Ectodermal cell (in vitro differentiated cells): Measurements from ENCODE around the gene TBC1D30.

Source experiments
- H3K27ac ChIP-seq: 2 replicates; pipeline ENCODE4 v1.7.0; 2013; ENCODE audit warnings: mild to moderate bottlenecking, low read depth, low read length; ENCODE audit not compliant: insufficient read depth, poor library complexity, severe bottlenecking
- H3K27me3 ChIP-seq: 2 replicates; pipeline ENCODE4 v1.7.0; 2013; ENCODE audit warnings: mild to moderate bottlenecking, low read length; ENCODE audit not compliant: insufficient read depth, control insufficient read depth, poor library complexity, severe bottlenecking
- H3K36me3 ChIP-seq: one replicate; pipeline ENCODE4 v1.7.0; 2013; ENCODE audit warnings: low read length; ENCODE audit not compliant: control insufficient read depth, insufficient read depth
- H3K4me1 ChIP-seq: one replicate; pipeline ENCODE4 v1.7.0; 2013; ENCODE audit warnings: low read length; ENCODE audit not compliant: control insufficient read depth, insufficient read depth
- H3K4me3 ChIP-seq: 2 replicates; pipeline ENCODE4 v1.7.0; 2013; ENCODE audit warnings: low read depth, low read length, control low read depth; ENCODE audit not compliant: insufficient read depth
- H3K9me3 ChIP-seq: 2 replicates; pipeline ENCODE4 v1.7.0; 2013; ENCODE audit warnings: mild to moderate bottlenecking, low read length, moderate library complexity; ENCODE audit not compliant: control insufficient read depth
- WGBS, 2 experiments: methylation state at CpG; one replicate each; pipeline ENCODE4 v1.1.7; 2013; ENCODE audit warnings: missing lambda C conversion rate in 2 of 2; 5-methylcytosine and 5-hydroxymethylcytosine counted together

The TBC1D30 gene

GRCh38 chr12:64907097-64907496, 82.7 kb downstream of the TBC1D30 start:
- Histone ChIP-seq H3K36me3 (no peaks in the 10 kb centered on the region), H3K4me3 (no peak overlapping the region), H3K9me3 (no peaks in the 10 kb centered on the region), H3K4me1 (no peaks in the 10 kb centered on the region), H3K27ac (no peak overlapping the region), H3K27me3 (no peaks in the 10 kb centered on the region)
- 91 to 97% methylated on average over 3 of the region's 3 CpGs for WGBS, 2 experiments

GRCh38 chr12:64909124-64909523, 84.7 kb downstream of the TBC1D30 start:
- Histone ChIP-seq H3K4me1 (no peaks in the 10 kb centered on the region), H3K9me3 (no peaks in the 10 kb centered on the region), H3K4me3 (no peak overlapping the region), H3K27me3 (no peaks in the 10 kb centered on the region), H3K27ac (no peak overlapping the region), H3K36me3 (no peaks in the 10 kb centered on the region)
- 92 to 93% methylated on average over 6 of the region's 6 CpGs for WGBS, 2 experiments

GRCh38 chr12:64911081-64911480, 86.6 kb downstream of the TBC1D30 start:
- no peaks in the 10 kb centered on the region for H3K36me3 ChIP-seq
- H3K4me1 ChIP-seq: no peaks in the 10 kb centered on the region
- H3K27ac ChIP-seq: no peak overlapping the region
- no peaks in the 10 kb centered on the region for H3K27me3 ChIP-seq
- WGBS, 2 experiments: 96 to 100% methylated on average over 2 to 3 of the region's 3 CpGs
- no peaks in the 10 kb centered on the region for H3K9me3 ChIP-seq
- no peak overlapping the region for H3K4me3 ChIP-seq

GRCh38 chr12:64911912-64912311, 87.5 kb downstream of the TBC1D30 start:
- Histone ChIP-seq H3K9me3 (no peaks in the 10 kb centered on the region), H3K36me3 (no peaks in the 10 kb centered on the region), H3K27ac (no peak overlapping the region), H3K4me1 (no peaks in the 10 kb centered on the region), H3K4me3 (no peak overlapping the region), H3K27me3 (no peaks in the 10 kb centered on the region)
- WGBS, 2 experiments: 89 to 95% methylated on average over 4 of the region's 4 CpGs

- WGBS, 2 experiments: 92 to 99% methylated on average over 3 of the region's 3 CpGs
- Histone ChIP-seq H3K4me3 (no peak overlapping the region), H3K27ac (no peak overlapping the region), H3K36me3 (no peaks in the 10 kb centered on the region), H3K27me3 (no peaks in the 10 kb centered on the region), H3K9me3 (no peaks in the 10 kb centered on the region), H3K4me1 (no peaks in the 10 kb centered on the region)
These were observed 88.2 kb downstream of the TBC1D30 start for GRCh38 chr12:64912516-64913255.

- H3K27ac ChIP-seq: no peak overlapping the region
- H3K4me3 ChIP-seq: no peak overlapping the region
- no peaks in the 10 kb centered on the region for H3K9me3 ChIP-seq
- 77 to 79% methylated on average over 3 of the region's 3 CpGs for WGBS, 2 experiments
- H3K27me3 ChIP-seq: no peaks in the 10 kb centered on the region
- H3K36me3 ChIP-seq: no peaks in the 10 kb centered on the region
- H3K4me1 ChIP-seq: no peaks in the 10 kb centered on the region
These were observed 90.8 kb downstream of the TBC1D30 start for GRCh38 chr12:64915242-64915641.

- no peak overlapping the region for H3K4me3 ChIP-seq
- no peaks in the 10 kb centered on the region for H3K27me3 ChIP-seq
- no peaks in the 10 kb centered on the region for H3K4me1 ChIP-seq
- no peak overlapping the region for H3K27ac ChIP-seq
- WGBS, 2 experiments: 100% methylated on average over 1 of the region's 1 CpG; no CpG with 5 or more reads in 1 of the 2 experiments
- H3K9me3 ChIP-seq: no peaks in the 10 kb centered on the region
- no peaks in the 10 kb centered on the region for H3K36me3 ChIP-seq
These were observed 92.2 kb downstream of the TBC1D30 start for GRCh38 chr12:64916411-64917261.

- H3K4me3 ChIP-seq: no peak overlapping the region
- 88 to 98% methylated on average over 2 of the region's 2 CpGs for WGBS, 2 experiments
- no peaks in the 10 kb centered on the region for H3K4me1 ChIP-seq
- no peaks in the 10 kb centered on the region for H3K36me3 ChIP-seq
- H3K27me3 ChIP-seq: no peaks in the 10 kb centered on the region
- no peak overlapping the region for H3K27ac ChIP-seq
- no peaks in the 10 kb centered on the region for H3K9me3 ChIP-seq
These were observed 93.9 kb downstream of the TBC1D30 start for GRCh38 chr12:64918344-64918743.

- 91 to 98% methylated on average over 2 of the region's 2 CpGs for WGBS, 2 experiments
- Histone ChIP-seq H3K9me3 (no peaks in the 10 kb centered on the region), H3K4me1 (no peaks in the 10 kb centered on the region)
These were observed 94.4 kb downstream of the TBC1D30 start for GRCh38 chr12:64918801-64919200.

GRCh38 chr12:64922853-64923252, 98.4 kb downstream of the TBC1D30 start:
- Histone ChIP-seq H3K27me3 (no peaks in the 10 kb centered on the region), H3K9me3 (no peaks in the 10 kb centered on the region), H3K27ac (no peak overlapping the region), H3K4me3 (no peak overlapping the region), H3K4me1 (no peaks in the 10 kb centered on the region), H3K36me3 (no peaks in the 10 kb centered on the region)

More at GRCh38 chr12:64918801-64919200, 94.4 kb downstream of the TBC1D30 start:
- no peak overlapping the region for H3K27ac ChIP-seq
- H3K4me3 ChIP-seq: no peak overlapping the region
- no peaks in the 10 kb centered on the region for H3K27me3 ChIP-seq
- no peaks in the 10 kb centered on the region for H3K36me3 ChIP-seq
